Activated CD4-positive, alpha-beta T cell treated with anti-CD3 and anti-CD28 coated beads, Interleukin-2, Interleukin-6, amounts not matched to agents 100 ng/mL and 50 ng/mL, durations not matched to agents 16 hours and 8 hours (primary cell): Measurements from ENCODE around the gene BMX.

ENCODE experiments used
- DNase-seq: peaks from one replicate; pipeline ENCODE4 v3.0.0-alpha.2; 2020

BMX gene

DNA sequence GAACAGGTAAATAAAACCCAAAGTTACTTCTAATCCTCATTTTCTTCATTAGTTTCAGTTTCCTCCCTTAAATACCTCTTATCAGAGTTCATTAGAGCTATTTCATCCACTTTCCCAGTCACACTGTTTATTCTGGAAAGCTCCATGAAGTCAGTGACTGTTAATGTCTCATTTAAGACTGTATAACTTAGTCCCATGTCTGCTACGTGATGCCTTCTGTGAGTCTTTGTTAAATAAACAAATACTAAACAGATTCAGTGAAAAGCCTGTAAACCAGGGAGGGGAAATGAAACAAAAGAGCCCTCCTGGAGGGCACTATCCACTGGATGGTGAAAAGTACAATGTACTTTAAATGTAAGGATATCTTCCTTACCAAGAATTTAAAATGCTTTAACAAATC, 75.4 kb downstream of the BMX start:
- DNase-seq, result no peak

DNA sequence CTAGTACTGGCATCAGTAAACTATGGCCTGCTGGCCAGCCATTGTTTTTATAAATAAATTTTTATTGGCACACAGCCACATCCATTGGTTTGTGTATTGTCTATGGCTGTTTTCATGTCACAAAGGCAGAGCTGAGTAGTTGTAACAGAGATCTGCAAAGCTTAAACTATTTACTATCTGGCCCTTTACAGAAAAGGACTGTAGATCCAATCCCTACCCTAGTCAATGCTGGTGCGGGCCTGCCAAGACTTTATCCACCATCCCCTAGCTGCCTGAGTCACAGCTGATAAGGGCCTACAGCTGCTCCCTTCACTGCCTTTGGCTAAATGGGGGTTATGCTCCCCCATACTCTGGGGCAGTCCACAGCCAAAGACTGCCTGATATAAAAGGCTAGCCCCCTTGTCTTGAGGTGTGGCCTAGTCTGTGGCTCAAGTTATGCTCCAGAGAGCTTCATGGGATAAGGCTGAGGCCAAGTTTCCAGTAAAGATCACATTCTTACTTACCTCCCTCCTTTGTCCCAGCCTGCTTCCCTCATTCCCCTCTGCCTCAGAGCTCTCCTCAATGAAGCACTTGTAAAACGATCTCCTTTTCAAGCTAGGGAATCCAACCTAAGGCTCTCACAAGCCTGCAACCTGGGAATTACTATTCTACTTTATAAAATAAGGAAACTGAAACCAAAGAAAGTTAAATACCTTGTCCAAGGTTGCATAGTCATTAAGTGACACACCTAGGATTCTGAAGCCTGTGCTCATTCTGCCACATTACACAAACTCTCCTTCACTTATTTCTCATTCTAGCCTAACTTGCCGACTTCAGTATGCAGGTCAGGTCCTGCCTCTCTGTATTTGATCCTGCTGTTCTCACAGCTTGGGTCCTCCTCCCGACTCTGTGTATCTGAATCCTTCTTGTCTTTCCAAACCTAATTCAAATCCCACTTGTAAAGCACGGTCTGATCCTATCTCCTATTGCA, 79.5 kb downstream of the BMX start:
- DNase-seq, result no peak

DNA sequence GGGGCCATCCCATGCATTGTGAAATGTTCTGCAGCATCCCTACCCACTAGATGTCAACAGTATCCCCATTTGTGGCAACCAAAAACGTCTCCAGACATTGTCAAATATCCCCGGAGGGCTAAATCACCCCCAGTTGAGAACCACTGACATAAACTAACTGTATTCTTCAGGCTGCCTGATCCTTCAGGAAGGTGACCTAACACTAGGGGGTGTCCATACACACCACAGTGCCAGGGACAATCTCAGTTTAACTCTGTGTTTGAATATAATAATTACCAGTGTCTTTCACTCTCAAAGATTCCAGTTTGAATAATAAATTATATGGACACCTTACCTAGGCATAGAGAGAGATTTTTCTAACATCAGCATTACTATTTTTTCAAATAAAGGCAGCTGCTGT, 93.8 kb downstream of the BMX start:
- no peak for DNase-seq

DNA sequence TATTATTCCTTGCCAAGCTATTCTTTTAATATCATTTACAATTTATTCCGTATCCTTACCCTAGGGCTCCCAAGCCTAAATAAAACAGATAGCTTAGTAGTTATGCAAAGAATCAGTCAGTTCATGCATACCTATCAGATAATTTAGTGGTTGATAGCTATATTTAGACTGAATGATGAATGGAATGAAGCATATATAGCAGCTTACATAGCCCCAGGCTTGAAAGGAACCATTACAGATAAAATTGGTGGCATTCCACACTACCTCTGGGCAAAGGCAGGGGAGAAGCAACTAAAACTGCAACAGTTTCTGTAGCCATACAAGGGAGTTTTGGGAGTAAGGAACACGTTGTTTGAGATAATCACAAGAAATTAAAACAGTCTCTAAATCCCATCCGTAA, 97.4 kb downstream of the BMX start:
- no peak for DNase-seq

DNA sequence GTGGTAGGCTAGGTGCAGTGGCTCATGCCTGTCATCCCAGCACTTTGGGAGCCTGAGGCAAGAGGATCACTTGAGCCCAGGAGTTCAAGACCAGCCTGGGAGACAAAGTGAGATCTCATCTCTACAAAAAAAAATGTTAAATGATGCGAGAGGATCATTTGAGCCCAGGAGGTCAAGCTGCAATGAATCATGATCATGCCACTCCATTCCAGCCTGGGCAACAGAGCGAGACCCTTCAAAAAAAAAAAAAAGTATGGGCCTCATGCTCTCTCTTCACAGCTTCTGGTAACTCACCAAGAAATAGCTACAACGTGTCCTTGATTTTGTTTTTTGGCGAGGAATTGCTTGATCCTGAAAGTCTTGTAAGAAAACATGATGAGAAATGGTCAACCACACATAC, 98.9 kb downstream of the BMX start:
- DNase-seq, result no peak

DNA sequence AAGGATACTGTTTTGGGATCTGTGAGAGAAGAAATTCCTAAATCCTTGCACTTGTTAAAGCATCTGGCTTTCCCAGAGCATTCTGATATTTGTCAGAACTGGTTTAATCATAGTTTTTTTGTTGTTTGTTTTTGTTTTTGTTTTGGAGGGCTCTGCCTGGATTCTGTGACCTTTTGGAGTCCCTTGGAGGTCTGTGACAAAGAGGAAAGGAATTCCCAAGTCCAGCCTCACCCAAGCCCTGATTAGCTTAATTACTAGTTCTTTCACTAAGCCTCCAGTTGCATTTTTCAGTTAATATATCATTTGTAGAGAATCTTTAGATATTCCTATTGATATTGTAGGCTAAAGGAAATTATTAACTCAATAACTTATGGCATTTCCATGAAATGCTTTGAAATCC, 99.4 kb downstream of the BMX start:
- no peak for DNase-seq

DNA sequence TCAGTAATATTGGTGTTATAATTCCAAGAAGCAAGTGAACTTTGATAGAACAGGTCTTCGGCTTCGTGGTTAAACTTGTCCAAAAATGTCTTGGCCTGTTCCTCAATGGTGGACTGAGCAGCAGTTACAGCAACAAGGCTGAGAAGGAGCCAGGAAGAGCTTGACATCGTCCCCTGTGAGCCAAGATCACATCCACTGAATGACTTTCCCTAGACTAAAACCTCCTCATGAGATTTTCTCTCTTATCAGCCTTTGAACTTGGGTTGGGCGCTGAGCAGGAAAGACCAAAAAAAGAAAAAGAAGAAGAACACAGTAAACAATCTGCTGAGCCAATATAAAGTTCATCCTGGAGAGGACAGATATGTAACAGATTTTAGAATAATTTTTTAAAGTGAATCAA, 100.1 kb downstream of the BMX start, which contains the start of gene ACE2:
ACE2 (minus strand) TSS at position 216 of the 400 bp plus-strand sequence; CDS start at position 167, 49 bp downstream.
- no peak for DNase-seq

DNA sequence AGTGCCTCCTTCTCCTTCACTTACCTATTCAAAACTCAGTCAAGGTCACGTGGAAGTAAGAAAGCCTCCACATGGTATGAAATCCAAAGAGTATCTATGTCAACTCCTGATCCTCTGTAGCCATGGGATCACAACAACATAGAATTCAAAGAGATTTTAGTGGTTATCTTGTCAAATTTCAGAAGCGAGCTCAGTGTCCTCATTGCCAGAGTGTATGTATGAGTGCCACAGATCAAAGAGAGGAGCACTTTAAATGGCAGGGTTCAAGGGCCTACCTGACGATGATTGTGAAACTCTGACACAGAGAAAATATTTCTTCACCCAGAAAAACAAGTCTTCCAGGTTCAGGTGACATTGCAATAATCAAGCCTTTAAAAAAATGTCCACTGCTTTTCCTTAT, 101.3 kb downstream of the BMX start:
- DNase-seq, result no peak

DNA sequence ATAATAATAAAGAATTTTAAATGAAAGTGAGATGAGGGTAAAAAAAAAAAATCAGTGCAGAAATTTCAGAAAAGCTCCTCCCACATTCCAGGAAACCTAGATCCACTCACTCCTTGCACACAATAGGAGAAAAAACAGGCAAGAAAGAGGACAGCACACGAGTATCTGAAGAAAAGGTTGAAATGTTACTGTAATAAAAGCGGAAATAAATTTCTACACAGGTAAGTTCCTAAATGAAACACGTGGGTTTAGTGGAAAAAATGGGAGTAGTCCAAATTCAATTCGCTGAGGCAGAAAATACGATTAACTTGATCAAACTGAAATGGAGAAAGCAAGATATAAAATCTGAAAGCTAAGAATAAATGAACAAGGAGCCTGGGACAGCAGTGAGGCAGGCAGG, 102.2 kb downstream of the BMX start:
- DNase-seq, result no peak

DNA sequence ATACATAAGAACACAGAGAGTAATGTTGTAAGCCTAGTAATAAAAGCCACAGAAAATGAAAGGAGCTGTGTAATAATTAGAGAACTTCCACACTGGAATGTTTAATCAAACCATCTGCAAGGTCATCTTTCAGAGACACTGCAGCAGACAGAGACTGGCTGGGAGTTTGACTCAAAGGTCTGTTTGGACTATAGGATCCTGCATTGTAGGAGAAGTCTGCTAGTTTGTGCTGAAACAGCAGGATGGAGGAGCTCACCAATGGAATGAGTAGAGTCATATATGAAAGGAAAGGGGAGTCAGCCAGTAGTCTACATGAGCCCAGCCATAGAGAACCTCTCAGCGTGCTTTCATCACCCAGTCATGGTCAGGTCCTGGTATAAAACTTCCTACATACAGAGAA, 104.6 kb downstream of the BMX start:
- DNase-seq, result no peak
